Superior temporal gyrus (tissue), 1 donor: ENCODE data around the gene MYH10.

Source experiments
- DNase-seq: peaks from one replicate; pipeline ENCODE4 v3.0.0-alpha.2; 2016; ENCODE audit errors: extremely low spot score

Gene MYH10

DNA sequence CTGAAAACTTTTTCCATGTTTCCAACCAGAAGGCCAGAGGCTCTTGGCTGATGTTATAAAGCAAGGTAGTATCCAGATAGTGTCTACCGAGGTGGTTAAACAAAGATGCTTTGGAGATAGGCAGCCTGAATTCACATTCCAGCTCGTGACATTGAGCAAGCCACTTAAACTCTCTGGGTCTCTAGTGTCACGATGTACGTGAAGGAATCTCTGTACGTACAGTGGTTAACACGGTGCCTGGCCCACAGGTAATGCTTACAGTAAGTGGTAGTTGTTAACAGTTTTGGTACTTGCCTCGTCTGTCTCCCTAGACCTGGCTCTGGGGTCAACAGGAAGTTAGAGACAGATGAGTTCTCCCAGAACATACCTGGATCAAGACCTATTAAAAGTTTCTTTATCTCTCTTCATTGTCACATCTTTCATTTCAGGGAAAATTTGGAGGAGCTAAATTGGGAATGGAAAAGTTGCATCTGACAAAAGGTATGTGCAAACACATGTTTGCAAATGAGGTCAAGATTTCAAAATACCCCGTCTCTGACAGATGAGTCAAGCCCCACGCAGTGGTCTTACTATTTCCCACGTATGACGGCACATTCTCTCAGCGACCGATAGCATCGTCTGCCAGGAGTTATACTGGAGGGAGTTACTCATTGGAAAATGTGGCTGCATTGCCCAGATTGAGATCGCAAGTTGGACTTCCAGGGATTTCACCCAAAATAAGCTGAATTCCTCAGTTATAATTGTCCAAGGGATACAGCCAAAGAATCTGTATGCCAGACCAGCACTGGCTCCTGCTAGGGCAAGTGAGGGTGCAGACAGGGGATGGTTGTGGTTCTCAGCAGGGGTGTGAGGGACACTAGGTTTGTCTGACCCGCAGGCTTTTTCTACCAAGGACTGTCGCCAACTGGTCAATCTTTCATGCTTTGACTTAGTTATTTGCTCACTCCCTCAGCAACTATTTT lies 18.9 kb upstream of the MYH10 start:
- DNase-seq: no peak

DNA sequence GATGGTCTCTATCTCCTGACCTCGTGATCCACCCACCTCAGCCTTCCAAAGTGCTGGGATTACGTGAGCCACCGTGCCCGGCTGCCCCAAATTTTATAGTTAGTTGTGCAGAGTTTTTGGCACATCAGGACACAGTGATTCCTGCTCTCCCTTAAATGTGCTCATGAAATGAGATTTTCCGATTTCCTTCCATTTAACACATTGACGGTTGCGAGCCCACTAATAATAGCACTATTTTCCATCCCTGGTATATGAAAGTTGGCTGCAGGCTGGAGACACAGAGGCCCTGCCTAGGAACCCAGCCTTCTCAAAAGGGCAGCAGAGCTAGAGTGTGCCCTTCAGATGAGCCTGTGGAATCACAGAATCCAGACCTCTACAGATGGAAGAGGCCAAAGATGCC lies 17.4 kb upstream of the MYH10 start:
- no peak for DNase-seq

DNA sequence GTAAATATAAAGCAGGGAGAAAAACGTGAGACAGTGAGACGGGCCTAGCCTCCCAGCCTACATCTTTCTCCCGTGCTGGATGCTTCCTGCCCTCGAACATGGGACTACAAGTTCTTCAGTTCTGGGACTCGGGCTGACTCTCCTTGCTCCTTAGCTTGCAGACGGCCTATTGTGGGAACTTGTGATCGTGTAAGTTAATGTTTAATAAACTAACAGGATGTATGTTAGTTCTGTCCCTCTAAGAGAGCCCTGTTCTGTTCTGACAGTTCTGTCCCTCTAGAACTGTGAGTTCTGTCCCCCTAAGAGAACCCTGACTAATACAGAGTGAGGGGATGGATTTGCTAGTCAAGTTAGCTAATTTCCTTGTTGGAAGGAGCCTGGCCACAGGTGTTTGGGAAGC lies 16.7 kb upstream of the MYH10 start:
- DNase-seq: no peak

DNA sequence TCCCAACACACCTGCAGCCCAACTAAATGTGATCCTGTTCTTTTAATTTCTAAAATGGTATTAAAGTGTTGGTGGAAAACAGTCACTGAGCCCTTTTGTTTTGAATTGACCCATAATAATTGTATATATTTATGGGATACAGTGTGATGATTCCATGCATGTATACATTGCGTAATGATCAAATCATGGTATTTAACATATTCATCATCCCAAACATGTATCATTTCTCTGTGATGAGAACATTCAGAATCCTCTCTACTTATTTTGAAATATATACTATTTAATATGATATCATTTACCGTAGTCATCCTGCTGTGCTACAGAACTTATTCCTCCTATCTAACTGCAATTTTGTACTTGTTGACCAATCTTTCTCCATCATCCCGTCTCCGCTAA lies 14.0 kb upstream of the MYH10 start:
- DNase-seq: no peak

DNA sequence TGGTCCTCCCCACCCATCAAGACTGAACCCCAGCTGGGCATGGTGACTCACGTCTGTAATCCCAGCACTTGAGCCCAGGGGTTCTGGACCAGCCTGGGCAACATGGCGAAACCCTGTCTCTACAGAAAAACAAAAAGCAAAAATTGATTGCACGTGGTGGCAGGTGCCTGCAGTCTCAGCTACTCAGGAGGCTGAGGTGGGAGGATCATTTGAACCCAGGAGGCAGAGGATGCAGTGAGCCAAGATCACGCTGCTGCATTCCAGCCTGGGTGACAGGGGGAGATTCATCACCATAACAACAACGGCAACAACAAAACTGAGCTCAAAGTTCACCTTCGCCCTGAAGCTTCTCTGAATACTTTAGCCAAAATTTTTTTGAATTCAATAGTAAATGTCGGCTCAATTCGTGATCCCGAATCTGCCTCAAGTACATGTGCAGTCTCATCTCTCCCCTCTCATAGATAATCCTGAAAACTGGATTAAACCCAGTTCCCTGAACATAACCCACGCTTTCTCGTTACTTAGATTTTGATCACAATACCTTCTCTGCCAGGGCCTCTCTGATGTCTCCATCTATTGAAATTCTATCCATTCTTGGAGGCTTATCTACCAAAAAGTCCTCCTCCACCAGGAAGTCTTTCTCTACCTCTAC lies 13.5 kb upstream of the MYH10 start:
- no peak for DNase-seq

DNA sequence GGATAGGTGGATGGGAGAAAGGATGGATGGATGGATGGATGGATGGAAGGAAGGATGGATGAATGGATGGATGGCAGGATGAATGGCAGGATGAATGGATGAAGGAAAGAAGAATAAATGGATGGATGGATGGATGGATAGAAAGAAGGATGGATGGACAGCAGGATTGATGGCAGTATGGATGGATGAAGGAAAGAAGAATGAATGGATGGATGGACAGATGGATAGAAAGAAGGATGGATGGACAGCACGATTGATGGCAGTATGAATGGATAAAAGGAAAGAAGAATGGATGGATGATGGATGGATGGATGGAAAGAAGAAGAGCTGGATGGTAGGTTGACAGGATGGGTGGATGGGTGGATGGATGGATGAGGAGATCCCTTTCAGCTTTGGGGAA lies 9.2 kb upstream of the MYH10 start:
- DNase-seq: no peak

DNA sequence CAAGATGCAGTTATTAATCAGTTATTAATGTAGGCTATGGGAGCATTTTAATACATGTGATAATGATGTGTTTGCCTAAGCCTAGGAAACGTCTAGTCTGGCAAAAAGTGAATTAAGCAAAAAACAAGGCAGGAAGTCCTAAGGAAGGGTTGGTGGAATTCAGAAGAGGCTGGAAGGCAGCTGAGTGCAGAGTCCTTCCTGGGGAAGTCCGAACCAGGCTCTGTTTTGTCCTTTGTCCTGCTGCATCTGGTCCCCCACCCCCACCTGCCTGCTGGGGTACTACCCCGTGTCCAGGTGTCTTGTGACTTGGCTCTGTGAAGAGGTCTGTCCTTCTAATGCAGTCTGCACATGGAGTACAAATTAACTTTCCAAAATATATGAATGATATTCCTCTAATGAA lies 1.5 kb upstream of the MYH10 start:
- no peak for DNase-seq

DNA sequence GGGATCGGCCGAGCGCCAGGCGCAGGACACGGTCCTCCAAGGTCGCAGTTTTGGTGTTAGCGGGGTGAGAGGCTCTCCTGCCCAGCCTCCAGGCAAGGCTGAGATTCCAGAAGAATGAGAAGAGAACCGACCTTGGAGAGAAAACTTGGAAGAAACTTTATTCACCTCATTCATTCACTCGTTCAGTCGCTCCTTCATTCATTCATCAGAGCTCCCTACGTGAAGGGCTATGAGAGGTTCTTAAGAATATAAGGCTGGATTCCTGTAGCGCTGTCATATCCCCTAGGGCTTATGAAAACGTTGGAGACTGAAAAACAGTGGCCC lies 991 bp upstream of the MYH10 start:
- DNase-seq: no peak

DNA sequence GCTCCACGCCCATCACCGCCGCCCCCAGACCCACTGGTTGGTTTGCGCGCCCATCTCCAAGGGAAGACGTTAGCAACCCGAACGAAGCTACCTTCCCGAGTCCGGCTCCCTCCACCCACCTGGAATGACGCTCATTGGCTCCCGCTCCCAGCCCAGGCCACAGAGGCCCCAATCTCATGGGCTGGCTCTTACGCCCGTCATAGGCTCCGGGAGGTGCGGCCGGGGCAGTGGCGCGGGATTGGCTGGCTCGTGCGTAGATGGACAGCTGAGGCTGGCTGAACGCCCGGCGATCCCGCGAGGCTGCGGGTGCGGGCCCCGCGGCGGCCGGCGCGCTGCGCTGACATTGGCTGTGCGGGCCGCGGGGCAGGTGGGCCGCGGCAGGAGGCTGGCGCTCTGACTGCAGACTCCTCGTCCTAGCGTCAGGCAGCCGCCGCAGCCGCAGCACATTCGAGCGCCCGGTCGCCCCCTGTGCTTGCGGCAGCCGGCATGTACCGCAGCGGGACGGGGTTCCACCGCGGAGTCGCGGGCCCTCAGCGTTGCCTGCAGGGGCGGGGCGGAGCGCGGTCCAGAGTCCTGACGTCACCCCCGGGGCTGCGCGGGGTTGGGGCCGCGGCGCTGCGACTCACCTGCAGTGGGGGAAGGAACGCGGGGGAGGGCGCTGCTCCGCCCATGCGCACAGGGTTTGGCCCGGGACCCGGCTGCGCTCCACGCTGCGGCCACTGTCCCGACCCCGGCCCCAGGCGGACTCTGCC lies 453 bp upstream of the MYH10 start:
- peak; percentile 99 for DNase-seq

DNA sequence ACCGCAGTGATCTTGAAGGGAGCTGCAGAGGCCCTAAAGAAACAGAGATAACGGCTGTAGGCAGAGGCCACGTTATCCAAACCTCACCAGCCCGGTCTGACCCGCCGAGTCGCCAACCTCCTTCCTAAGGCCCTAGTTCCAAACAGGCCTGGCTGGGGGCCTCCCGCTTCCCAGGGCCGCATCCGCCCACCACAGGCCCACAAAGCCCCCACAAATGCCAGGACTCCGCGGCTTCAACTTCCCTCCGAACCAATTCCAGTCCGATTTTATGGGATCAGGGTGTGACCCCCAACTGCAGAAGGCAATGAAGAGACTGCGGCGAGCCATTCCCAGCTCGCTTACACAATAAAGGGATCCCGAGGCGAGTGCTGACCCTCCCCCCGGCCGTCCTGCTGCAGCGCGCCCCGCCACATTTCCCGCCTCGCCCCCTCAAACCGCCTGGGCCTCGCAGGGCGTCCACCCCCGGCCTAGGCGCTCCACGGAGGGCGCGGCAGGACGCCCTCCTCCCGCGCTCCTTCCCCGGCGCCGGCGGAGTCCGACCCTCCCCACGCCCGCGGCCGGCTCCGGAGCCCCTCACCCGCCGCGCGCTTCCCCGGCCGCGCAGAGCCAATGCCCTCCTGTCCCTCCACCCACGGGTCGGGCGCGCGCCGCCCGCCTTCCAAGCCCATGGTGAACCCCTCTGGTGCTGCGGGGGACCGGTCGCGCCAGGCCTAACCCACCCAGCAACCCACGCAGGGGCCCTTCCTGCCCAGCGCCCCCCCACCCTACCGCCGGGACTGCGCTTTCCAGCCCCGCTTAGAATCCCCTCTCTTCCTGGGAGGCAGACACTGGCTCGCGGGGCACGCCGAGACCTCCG lies 926 bp downstream of the MYH10 start:
- DNase-seq: no peak

DNA sequence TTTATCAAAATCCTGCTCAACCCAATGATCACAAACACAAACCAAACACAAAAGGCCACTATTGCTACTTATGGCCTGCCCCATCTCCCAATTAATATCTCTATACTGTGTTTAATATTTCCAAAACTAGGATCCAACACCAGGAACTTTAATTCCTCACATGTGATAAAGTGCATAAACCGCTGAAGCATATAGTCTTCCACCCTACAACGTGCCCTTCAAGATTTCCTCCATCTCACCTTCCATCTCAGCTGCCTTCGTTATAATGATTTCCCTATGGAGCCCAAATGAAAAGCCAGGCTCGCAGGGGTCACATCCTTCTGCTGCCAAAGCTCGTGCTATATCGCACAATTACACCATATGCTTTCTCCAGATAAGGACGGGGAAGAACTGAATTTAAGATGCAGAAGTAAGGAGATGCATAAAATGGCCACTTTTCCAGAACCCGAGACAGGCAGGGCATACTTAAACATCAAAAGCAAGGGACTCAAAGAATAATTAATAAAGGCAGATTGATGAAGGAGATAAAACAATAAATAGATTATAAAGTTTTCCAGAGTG lies 1.8 kb downstream of the MYH10 start:
- no peak for DNase-seq

DNA sequence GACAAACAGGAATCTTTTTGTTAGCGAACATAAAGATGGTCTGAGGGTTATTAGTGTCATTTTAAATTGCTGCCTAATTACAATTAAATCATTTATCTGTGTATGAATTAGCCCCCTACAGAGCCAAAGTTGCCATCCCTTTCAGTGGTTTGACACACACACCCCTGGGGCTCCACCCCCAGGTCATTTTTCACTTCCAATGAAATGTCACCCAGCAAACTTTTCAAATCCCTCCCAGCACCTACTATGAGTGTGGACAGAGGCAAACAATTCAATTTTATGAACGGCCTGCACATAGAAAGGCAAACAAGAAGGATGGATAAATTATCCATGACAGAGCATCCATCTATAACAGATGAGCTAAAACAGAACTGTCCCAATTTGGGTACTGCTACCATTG lies 2.4 kb downstream of the MYH10 start:
- no peak for DNase-seq

DNA sequence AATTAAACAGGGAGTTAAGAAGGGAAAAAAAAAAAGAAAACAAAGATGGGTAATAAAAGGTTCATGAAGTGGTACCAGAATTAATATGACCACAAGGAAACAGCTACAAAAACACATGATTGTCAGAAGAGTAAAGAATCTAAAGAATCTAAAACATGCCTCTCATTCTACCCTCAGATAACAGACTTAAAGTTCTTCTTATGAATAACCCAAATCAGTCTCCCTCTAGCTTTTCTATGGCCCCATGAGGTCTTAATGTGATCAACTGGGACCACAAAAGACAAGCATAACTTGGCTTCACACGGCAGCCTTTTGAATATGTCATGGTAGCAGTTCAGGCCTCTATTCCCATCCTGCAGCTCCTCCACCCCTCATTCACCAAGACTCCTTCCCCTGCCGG lies 6.9 kb downstream of the MYH10 start:
- DNase-seq: no peak

DNA sequence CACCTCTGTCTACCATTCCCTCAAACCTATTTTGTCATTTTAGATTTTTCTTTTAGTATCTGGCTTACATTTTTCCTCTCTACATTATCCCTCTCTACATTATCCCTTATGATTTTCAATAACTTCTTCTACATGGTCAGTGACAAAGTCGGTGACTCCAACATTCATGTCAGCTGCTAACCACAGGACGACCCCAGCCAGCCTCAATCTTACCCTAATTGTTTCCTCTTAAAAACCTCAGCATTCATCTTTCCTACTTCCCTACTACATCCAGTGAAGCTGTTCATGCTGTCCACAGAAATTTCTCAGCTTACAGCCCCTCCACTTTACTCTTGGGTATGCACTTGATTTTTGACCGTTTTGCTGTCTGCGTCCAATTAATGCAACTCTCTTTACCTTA lies 8.3 kb downstream of the MYH10 start:
- no peak for DNase-seq

DNA sequence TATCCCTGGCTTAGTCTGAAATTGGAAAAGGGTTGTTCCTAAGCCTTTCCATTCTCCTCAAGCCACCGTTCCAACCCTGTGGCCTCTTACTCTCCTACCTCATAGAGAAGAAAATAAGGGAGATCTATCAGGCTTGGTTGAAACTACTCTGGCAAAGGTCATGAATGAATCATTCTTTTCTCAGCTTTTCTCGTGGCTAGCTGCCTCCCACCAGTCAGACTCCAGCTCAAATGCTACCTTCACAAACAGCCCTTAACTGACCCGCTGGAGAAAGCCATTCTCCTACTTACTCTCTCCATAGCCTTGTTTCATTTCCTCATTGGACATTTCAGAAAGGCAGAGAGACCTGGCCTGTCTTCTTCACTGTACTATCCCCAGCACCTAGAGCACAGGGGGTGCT lies 8.9 kb downstream of the MYH10 start:
- DNase-seq: no peak

DNA sequence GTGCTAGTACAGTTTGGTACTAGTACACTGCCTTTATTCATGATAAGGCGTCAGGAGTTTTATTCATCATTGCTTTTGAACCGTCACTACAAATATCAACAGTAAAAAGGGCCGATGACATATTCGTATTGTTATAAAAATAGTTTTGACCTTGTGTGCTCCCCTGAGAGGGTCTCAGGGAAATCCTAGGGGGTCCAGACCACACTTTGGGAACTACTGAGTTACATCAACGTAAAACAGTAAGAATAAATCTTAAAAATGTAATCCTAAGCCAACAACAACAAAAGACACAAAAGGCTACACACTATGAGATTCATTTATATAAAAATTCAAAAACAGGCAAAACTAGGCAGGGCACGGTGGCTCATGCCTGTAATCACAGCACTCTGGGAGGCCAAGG lies 11.2 kb downstream of the MYH10 start:
- DNase-seq: no peak

DNA sequence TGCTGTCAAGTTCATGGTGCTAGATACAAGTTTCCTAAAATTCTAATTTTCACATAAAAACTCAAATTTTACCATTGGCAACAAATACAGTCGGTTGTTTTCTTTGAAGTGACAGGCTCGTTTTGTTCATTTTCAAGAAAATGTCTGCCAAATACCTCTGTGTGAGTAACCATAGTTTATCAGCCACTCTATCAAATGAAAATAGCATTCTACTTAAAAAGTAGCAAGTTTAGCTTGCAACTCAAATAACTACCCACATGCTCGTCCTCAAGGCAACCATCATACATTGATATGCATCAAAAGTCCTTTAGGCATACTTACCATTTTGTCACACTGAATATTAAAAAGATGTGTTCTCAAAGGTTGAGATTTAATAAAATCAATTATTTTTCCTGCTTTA lies 11.7 kb downstream of the MYH10 start:
- DNase-seq: no peak

DNA sequence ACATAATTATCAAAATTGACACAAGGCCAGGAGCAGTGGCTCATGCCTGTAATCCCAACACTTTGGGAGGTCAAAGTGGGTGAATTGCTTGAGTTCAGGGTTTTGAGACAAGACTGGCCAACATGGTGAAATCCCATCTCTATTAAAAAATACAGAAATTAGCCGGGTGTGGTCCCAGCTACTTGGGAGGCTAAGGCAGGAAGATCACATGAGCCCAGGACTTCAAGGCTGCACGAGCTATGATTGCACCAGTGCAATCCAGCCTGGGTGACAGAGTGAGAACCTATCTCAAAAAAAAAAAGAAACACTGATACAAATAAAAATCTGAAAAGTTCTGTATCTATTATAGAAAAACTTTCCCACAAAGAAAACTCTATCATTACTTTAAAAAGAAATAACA lies 15.5 kb downstream of the MYH10 start:
- DNase-seq: no peak

DNA sequence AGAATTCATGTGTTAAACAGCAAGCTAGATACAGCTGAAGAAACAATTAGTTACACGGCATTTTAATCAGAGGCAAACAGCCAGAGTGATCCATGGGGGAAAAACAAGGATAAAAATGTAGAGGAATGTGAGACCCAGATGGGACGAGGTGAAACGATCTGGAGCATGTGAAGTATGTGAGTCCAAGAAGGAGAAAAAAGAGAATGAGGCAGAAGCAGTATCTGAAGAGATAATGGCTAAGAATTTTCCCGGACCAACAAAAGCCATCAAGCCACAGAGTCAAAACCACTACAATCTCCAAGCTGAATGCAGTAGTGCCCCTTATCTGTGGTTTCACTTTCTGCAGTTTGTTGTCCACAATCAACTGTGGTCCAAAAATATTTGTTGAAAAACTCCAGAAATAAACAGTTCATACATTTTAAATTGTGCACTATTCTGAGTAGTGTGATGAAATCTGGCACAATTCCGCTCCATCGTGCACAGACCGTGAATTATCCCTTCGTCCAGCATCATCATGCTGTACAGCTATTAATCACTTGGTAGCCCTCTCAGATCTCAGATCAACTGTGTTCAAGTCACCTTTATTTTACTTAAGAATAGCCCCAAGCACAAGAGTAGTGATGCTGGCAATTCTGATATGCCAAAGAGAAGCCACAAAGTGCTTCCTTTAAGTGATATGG lies 18.8 kb downstream of the MYH10 start:
- no peak for DNase-seq

DNA sequence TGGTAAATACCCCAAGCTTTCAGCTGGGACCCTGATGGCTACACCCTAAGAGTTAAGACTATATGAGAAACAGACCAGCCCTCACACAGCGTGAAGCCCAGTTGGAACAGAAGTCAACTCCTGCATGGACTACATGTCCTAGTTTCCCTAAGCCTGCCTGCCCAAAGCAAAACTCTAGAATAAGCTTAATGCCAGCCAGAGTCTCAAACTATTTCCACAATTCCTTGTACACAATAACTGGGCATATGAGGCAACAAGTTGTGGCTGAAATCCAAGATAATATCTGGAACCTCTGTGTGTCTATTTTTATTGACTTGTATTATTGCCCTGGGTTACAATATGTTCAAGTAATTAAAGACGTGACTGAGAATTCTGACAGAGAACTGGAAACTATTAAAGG lies 19.4 kb downstream of the MYH10 start:
- no peak for DNase-seq

DNA sequence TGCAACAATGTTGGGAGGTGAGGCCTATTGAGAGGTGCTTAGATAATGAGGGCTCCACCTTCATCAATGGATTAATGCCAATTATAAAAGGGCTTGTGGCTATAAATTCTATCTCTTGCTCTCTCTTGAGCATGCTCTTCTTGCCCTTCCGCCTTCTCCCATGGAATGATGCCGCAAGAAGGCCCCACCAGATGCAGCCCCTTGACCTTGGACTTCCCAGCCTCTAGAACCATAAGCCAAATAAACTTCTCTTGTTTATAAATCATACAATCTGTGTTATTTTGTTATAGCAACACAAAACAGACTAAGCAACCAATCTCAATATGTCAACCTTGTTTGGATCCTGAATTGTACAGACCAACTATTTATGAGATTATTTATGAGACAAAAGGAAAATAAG lies 20.0 kb downstream of the MYH10 start:
- no peak for DNase-seq
